OCI-LY3 (cell line): ENCODE data around the gene SLC22A14.

ENCODE experiments used
- H2AFZ ChIP-seq: fragments of 200-600, 300-600 bp; shearing (Covaris generic); 2 replicates; pipeline ENCODE4 v1.6.0; 2014; ENCODE audit warnings: antibody characterized with exemption, low read depth, low read length
- H3K27ac ChIP-seq: fragments of 200-600, 300-600 bp; sonication (generic); 2 replicates; pipeline ENCODE4 v1.5.1; 2014; ENCODE audit warnings: mild to moderate bottlenecking, low read length, moderate library complexity, mixed read lengths
- H3K27me3 ChIP-seq: fragments of 200-600, 300-600 bp; sonication (generic); 2 replicates; pipeline ENCODE4 v1.6.1; 2014; ENCODE audit warnings: low read depth, low read length, mixed read lengths
- H3K36me3 ChIP-seq: fragments of 200-600, 300-600 bp; sonication (generic); replicated peaks from 2 replicates; pipeline ENCODE3; 2014; ENCODE audit warnings: low read depth, low read length, mixed read lengths
- H3K4me1 ChIP-seq: fragments of 300-600, 200-600 bp; sonication (generic); 2 replicates; pipeline ENCODE4 v1.6.1; 2014; ENCODE audit warnings: low read length, mixed read lengths
- H3K4me2 ChIP-seq: fragments of 200-600, 300-600 bp; sonication (generic); 2 replicates; pipeline ENCODE4 v1.6.1; 2014; ENCODE audit warnings: low read length, mixed read lengths
- H3K4me3 ChIP-seq: fragments of 300-600, 200-600 bp; sonication (generic); 2 replicates; pipeline ENCODE4 v1.5.1; 2014; ENCODE audit warnings: antibody characterized with exemption, mild to moderate bottlenecking, low read length, moderate library complexity
- H3K79me2 ChIP-seq: fragments of 300-600, 200-600 bp; shearing (Covaris generic); 2 replicates; pipeline ENCODE4 v1.6.1; 2014; ENCODE audit warnings: mild to moderate bottlenecking, low read length, mixed read lengths
- H3K9ac ChIP-seq: fragments of 300-600, 200-600 bp; shearing (Covaris generic); 2 replicates; pipeline ENCODE4 v1.6.0; 2014; ENCODE audit warnings: mild to moderate bottlenecking, low read length, moderate library complexity
- H3K9me3 ChIP-seq: fragments of 200-600, 300-600 bp; shearing (Covaris generic); 2 replicates; pipeline ENCODE4 v1.6.1; 2014; ENCODE audit warnings: low read length, mixed read lengths; ENCODE audit not compliant: insufficient read depth
- H4K20me1 ChIP-seq: fragments of 200-600, 300-600 bp; sonication (generic); 2 replicates; pipeline ENCODE4 v1.6.1; 2016; ENCODE audit warnings: low read length, mixed read lengths; ENCODE audit not compliant: insufficient read depth
- CTCF ChIP-seq: fragments of 200-600, 300-600 bp; sonication (generic); IDR thresholded peaks from 2 replicates; pipeline ENCODE4 v1.5.1; 2014; ENCODE audit warnings: antibody characterized with exemption, low read length, low read depth
- EZH2phosphoT487 ChIP-seq: fragments of 200-600 bp; shearing (Covaris generic); IDR thresholded peaks from 2 replicates; pipeline ENCODE4 v1.6.1; 2018; ENCODE audit warnings: antibody characterized with exemption, mixed run types, low read depth

SLC22A14 gene

GRCh38 chr3:38364721-38365400 is 82.8 kb downstream of the SLC22A14 start:
- H3K79me2 ChIP-seq, result no peaks in the 10 kb centered on the region
- H3K4me2 ChIP-seq, result no peak overlapping the region
- TF ChIP-seq EZH2phosphoT487 (no peak), CTCF (no peak)
- H3K27ac ChIP-seq, result no peak overlapping the region
- no peak overlapping the region for H3K4me3 ChIP-seq
- H3K9ac ChIP-seq, result no peak overlapping the region
- H2AFZ ChIP-seq, result no peak overlapping the region
- H3K36me3 ChIP-seq, result peaks cover 48% of the 10 kb centered on the region
- H3K9me3 ChIP-seq, result no peaks in the 10 kb centered on the region
- no peaks in the 10 kb centered on the region for H3K4me1 ChIP-seq
- H4K20me1 ChIP-seq, result peaks cover 6% of the 10 kb centered on the region; the same call in 1 of the 2 replicates
- H3K27me3 ChIP-seq, result no peaks in the 10 kb centered on the region

- TF ChIP-seq CTCF (no peak), EZH2phosphoT487 (no peak)
- Histone ChIP-seq H3K4me2 (no peak overlapping the region), H3K9me3 (no peaks in the 10 kb centered on the region), H3K27me3 (no peaks in the 10 kb centered on the region), H4K20me1 (no peaks in the 10 kb centered on the region; the same call in 1 of the 2 replicates), H2AFZ (no peak overlapping the region), H3K79me2 (no peaks in the 10 kb centered on the region), H3K9ac (no peak overlapping the region), H3K27ac (no peak overlapping the region), H3K4me1 (no peaks in the 10 kb centered on the region), H3K36me3 (peaks cover 49% of the 10 kb centered on the region), H3K4me3 (no peak overlapping the region)
Measured at GRCh38 chr3:38365469-38366062, 83.5 kb downstream of the SLC22A14 start.

- Histone ChIP-seq H3K36me3 (peaks cover 51% of the 10 kb centered on the region), H4K20me1 (no peaks in the 10 kb centered on the region; the same call in 1 of the 2 replicates), H2AFZ (no peak overlapping the region), H3K4me1 (no peaks in the 10 kb centered on the region), H3K9me3 (no peaks in the 10 kb centered on the region), H3K27ac (no peak overlapping the region), H3K4me3 (no peak overlapping the region), H3K4me2 (no peak overlapping the region), H3K27me3 (no peaks in the 10 kb centered on the region), H3K9ac (no peak overlapping the region), H3K79me2 (no peaks in the 10 kb centered on the region)
- TF ChIP-seq EZH2phosphoT487, result no peak
- TF ChIP-seq CTCF, result no peak
Measured at GRCh38 chr3:38366082-38366481, 84.0 kb downstream of the SLC22A14 start.

GRCh38 chr3:38367779-38368178 is 85.7 kb downstream of the SLC22A14 start:
- Histone ChIP-seq H3K4me1 (no peaks in the 10 kb centered on the region), H2AFZ (no peak overlapping the region), H4K20me1 (no peaks in the 10 kb centered on the region; the same call in 1 of the 2 replicates), H3K9ac (no peak overlapping the region), H3K4me2 (no peak overlapping the region), H3K79me2 (no peaks in the 10 kb centered on the region), H3K9me3 (no peaks in the 10 kb centered on the region), H3K36me3 (peaks cover 60% of the 10 kb centered on the region), H3K27me3 (no peaks in the 10 kb centered on the region), H3K4me3 (no peak overlapping the region), H3K27ac (no peak overlapping the region)
- TF ChIP-seq CTCF (no peak), EZH2phosphoT487 (no peak)
